ENCODE results near the gene RAPGEF2.

- TF ChIP-seq, protein P1, sequence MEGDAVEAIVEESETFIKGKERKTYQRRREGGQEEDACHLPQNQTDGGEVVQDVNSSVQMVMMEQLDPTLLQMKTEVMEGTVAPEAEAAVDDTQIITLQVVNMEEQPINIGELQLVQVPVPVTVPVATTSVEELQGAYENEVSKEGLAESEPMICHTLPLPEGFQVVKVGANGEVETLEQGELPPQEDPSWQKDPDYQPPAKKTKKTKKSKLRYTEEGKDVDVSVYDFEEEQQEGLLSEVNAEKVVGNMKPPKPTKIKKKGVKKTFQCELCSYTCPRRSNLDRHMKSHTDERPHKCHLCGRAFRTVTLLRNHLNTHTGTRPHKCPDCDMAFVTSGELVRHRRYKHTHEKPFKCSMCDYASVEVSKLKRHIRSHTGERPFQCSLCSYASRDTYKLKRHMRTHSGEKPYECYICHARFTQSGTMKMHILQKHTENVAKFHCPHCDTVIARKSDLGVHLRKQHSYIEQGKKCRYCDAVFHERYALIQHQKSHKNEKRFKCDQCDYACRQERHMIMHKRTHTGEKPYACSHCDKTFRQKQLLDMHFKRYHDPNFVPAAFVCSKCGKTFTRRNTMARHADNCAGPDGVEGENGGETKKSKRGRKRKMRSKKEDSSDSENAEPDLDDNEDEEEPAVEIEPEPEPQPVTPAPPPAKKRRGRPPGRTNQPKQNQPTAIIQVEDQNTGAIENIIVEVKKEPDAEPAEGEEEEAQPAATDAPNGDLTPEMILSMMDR (IDR thresholded peaks at IDR 0.05; ENCODE audit: low read depth, low read length, poor library complexity, severe bottlenecking): no peak
- no peak for TF ChIP-seq EZH2phosphoT487 (IDR thresholded peaks at IDR 0.05; ENCODE audit: borderline replicate concordance, low read length)
These were observed 238.6 kb downstream of the RAPGEF2 start for GRCh38 chr4:159341522-159341921.
